HPDE6-E6E7 (cell line): ENCODE data around the gene PTTG1IP2.

ENCODE experiments used
- DNase-seq: peaks from one replicate; pipeline ENCODE4 v3.0.0; 2011; ENCODE audit warnings: missing footprints; ENCODE audit errors: extremely low spot score

The PTTG1IP2 gene

GRCh38 chr7:90483251-90483650 is 13.8 kb downstream of the PTTG1IP2 start:
- no peak for DNase-seq

- no peak for DNase-seq
Measured at GRCh38 chr7:90484706-90485105, 15.3 kb downstream of the PTTG1IP2 start.

DNA sequence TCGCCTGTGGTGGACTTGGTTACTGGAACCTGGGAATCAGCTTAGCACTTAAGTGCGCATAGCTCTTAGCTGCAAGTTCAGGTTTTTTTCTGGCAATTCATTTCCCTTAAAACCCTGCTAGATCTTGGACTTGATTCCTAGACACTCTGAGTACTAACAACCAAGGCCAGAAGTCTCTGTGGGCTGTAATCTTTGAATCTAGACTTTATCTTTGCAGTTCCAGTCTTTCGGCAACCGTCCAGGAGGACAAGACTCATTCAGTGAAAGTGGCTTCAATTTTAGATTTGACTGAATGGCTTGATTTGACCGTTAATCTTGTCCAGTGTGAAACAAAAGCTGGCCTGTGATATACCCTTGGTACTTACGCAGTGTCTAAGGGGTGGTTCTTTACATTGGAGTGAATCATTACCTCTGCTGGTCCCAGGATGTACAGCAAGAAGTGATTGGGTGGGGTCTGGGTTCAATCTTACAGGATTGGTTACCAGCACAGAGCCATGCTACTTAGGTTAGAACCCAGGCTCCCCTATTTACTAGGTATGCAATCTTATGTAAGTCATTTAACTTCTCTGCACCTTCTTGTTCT is 16.4 kb downstream of the PTTG1IP2 start:
- DNase-seq = no peak

- no peak for DNase-seq
Measured at GRCh38 chr7:90487808-90488207, 18.4 kb downstream of the PTTG1IP2 start.

GRCh38 chr7:90488220-90488619 is 18.8 kb downstream of the PTTG1IP2 start:
- no peak for DNase-seq

GRCh38 chr7:90492250-90492649 is 22.8 kb downstream of the PTTG1IP2 start:
- no peak for DNase-seq

- no peak for DNase-seq
Measured at GRCh38 chr7:90495241-90495640, 25.8 kb downstream of the PTTG1IP2 start.

- DNase-seq = no peak
Measured at GRCh38 chr7:90502539-90502938, 33.1 kb downstream of the PTTG1IP2 start.

- DNase-seq = no peak
Measured at GRCh38 chr7:90503367-90503766, 33.9 kb downstream of the PTTG1IP2 start.

GRCh38 chr7:90507692-90508091 is 38.3 kb downstream of the PTTG1IP2 start:
- DNase-seq = no peak

DNA sequence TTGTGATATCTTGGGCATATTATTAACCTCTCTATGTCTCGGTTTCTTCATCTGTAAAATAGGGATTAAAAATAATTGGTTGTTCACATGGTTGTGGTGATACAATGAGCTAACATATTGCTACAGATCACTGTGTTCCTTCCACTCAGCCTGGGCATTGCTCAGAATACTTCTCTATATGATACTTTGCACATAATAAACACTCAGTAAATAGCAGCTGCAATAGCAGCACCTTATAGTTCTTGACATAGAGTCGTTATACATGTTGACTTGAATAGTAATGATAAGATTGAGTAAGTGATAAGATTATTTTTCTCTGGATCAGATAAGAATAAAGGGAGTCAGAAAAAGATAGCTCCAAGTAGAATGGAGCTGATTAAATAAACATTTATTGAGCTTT is 42.3 kb downstream of the PTTG1IP2 start:
- no peak for DNase-seq

- DNase-seq = no peak
Measured at GRCh38 chr7:90512821-90513254, 43.4 kb downstream of the PTTG1IP2 start.

- no peak for DNase-seq
Measured at GRCh38 chr7:90516257-90516656, 46.8 kb downstream of the PTTG1IP2 start.

DNA sequence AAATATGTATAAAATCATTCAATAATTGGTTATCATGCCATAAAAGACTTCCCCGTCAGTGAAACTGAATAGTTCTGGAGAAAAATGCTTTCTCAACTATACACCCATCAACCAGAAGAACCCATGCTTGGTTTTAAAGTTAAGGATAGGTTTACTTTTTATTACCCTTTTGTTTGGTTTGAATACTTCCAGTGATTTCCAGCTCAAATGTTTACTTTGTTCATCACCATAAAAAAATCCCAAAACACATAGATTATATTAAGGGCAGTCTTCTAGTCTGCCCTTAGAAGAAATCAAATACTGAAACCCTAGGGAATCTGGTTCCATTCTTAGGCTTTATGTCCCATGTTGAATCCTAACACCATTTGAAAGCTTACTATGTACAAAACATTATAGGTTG is 49.2 kb downstream of the PTTG1IP2 start:
- DNase-seq = no peak

GRCh38 chr7:90520484-90520883 is 51.0 kb downstream of the PTTG1IP2 start:
- DNase-seq = no peak

DNA sequence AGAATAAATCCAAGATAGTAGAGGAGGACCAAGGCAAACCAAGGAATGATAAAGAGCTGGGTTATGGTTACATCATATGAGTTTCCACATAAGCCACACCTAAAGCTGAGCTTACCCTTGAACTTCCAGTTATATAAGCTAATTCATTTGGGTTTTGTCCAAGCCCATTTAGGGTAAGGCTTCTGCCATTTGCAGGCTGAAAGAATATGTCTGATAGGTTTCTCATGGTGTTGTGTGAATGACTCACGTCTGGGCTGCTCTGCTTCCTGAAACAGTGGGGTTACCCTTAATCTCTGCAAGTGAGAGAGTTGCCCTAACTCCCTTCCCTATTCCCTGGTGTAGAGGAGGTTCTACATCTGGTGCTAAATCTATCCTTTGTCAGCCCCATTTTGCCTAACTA is 60.8 kb downstream of the PTTG1IP2 start:
- peak; percentile 32 for DNase-seq

GRCh38 chr7:90532231-90532929 is 62.9 kb downstream of the PTTG1IP2 start:
- no peak for DNase-seq

GRCh38 chr7:90536449-90536848 is 67.0 kb downstream of the PTTG1IP2 start:
- no peak for DNase-seq

- DNase-seq = no peak
Measured at GRCh38 chr7:90538405-90538804, 69.0 kb downstream of the PTTG1IP2 start.

GRCh38 chr7:90540406-90540805 is 71.0 kb downstream of the PTTG1IP2 start:
- DNase-seq = no peak

- DNase-seq = no peak
Measured at GRCh38 chr7:90551036-90551435, 81.6 kb downstream of the PTTG1IP2 start.

DNA sequence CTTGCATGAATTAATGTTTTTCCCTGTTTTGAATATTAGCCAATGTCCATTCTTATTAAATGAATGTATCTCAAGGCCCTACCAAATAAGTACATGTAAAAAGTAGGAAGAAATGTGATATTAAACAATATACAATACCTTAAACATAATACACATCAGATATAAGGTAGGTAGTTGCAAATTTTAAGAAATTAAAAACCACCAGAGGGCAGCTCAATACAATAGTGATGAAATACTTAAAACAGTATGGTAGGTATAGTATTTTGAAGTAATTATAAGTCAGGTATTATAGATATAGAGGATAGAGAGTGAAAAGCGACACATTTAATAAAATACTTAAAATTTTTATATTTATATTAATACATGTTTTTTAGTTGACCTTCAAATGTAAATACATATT is 83.1 kb downstream of the PTTG1IP2 start:
- DNase-seq = peak; percentile 22

DNA sequence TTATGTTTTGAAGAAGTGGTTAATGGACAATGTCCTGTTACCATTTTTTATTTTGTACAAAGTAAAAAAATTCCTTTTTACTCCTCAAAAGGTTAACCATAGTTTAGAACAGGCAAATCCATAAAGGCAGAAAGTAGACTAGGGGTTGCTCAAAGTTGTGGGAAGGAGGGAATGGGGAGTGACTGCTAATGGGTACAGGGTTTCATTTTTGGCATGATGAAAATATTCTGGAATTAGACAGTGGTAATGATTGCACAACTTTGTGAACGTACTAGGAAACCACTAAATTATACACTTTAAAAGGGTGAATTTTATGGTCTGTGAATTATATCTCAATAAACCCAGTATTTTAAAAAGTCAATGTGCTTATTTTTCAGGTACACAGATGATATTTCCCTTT is 91.3 kb downstream of the PTTG1IP2 start:
- DNase-seq = no peak
